NCI-H510A treated with DMSO at 0.1 percent for 48 hours (cell line): ENCODE measurements around the gene SELENOO.
A peak's percentile ranks its signal among the peaks of the same experiment; 100 is the strongest.
"Not testable (repeated sequence)": the region's sequence is repeated elsewhere in the genome, so short reads cannot be mapped to it uniquely, and the experiment has no call there.

ENCODE experiments used
- DNase-seq: peaks from one replicate; lab custom pipeline; 2025; lab: John Stamatoyannopoulos, UW

SELENOO gene

DNA sequence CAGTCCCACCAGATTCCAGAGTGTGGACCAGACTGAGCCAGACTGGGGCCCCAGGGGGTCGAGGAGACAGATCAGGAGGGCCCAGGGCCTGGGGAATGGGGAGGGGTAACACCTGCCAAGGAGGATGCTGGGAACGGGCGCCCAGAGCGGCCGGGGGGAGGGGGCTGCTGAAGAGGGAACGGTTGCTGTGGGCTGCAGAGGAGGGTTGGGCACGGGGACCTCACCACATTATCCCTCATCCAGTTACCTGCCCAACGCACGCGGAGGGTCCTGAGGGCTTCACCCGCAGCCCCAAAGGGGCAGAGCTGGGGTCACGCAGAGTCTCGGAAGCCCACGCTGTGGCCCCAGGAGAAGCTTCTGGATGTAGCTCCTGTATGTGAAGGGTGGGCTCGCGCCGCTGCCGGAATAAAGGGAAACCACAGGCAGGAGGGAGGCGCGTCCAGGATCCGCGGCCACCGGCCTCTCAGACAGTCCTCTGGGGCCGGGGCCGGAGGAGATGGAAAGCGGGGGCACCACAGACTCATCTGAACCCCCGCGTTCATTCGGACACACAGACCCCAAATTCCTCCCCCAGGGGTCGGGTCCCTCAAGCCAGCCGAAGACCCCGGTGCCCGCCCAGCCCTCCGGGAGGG lies 866 bp upstream of the SELENOO start:
- DNase-seq: no peak

DNA sequence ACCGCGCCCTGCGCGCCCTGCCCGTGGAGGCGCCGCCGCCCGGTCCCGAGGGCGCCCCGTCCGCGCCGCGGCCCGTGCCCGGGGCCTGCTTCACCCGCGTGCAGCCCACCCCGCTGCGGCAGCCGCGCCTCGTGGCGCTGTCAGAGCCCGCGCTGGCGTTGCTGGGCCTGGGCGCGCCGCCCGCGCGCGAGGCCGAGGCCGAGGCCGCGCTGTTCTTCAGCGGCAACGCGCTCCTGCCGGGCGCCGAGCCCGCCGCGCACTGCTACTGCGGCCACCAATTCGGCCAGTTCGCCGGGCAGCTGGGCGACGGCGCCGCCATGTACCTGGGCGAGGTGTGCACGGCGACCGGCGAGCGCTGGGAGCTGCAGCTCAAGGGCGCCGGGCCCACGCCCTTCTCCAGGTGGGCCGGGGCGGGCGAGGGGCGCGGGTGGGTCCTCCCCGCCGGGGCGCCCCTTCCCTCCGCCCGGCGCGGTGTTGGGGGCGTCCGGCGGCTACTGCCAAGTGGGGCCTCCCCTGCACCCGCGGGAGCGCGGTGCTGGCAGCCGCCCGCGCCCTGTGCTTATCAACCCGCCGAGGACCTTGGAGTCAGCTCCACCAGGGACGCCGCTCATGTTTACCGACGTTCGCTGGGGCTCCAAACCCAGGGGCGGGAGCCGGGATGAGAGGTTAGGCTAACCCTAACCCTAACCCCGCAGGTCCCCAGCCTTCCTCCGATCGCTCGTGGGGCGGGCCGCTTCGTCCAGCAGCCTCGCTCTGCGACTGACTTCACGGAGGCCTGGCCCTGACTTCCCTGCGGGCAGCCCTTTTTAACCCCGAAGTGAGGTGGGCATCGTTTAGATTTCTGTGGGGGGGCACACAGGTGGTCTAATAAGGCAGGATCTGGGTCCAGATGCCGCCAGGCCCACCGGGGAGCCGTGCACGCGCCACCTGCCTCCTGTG lies 649 bp downstream of the SELENOO start:
- no peak for DNase-seq

DNA sequence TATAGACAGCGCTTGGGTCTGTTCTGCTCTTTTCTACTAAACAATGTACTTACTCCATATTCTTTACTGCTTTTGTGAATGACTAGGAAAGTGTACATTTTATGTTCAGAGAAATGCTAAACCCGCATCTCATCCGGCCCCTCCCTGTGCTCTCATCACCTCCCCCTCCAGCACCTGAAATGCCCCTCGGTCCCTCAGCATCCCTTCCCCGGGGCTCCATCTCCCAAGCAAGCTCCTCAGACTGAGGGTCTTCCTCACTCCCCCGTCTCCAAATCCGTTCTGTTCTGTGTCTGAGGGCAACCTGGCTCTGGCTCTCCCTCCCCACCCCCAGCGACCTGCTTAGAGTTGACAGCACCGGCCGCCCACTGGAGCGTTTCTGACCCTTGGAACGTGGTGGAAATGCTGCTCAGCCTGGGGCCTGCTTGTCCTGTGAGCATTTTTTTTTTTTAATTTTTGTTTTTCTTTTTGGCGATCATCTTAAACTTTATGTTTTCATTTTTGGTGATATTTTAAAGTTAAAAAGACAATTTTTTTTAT lies 1.4 kb downstream of the SELENOO start:
- no peak for DNase-seq

- no peak for DNase-seq
Measured at GRCh38 chr22:50203288-50203687, 2.5 kb downstream of the SELENOO start.

GRCh38 chr22:50204571-50204970 lies 3.8 kb downstream of the SELENOO start:
- no peak for DNase-seq

DNA sequence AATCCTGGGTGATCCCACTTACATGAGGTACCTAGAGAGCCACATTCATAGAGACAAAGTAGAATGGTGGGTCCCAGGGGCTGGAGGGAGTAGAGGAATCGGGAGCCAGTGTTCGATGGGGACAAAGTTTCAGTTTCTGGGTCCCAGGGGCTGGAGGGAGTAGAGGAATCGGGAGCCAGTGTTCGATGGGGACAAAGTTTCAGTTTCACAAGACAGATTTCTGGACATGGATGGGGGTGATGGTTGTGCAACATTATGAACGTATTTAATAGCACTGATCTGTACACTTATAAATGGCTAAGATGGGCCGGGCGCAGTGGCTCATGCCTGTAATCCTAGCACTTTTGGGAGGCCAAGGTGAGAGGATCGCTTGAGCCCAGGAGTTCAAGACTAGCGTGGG lies 4.2 kb downstream of the SELENOO start:
- DNase-seq: not testable (repeated sequence)

GRCh38 chr22:50205781-50206569 lies 5.2 kb downstream of the SELENOO start:
- DNase-seq: no peak

- no peak for DNase-seq
Measured at GRCh38 chr22:50206599-50206998, 5.8 kb downstream of the SELENOO start.

DNA sequence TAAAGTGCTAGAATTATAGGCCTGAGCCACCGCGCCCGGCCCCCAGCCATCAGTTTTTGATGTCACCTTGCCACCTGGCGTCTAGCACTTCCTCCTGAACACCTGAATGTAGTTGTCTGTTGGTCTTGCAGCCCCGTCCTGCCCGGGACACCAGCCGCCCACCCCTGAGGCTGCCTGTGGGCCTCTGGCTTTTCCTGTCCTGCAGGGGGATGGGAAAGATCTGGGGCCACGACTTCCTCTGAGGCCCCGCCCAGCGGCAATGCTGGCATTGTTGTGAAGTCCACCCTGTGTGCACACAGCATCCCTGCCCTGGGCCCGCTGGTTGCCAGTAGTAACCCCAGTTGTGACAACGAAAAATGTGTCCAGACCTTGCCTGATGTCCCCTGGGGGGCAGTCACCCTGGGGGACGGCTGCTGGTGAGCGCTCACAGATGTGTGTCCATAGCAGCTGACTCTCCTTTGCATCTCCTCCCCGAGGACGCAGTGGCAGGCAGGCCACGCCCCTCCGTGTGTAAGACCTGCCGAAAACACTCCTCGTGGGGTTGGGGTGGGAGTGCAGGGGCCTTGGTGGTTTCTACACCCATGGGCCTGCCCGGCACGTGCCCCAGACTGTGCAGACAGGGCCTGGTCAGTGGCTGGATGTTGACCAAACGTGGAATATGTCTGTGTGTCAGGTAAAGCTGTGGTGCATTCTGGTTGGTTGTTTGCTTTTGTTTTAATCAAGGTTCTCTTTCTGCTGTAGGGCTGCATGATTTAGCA lies 6.8 kb downstream of the SELENOO start:
- no peak for DNase-seq

DNA sequence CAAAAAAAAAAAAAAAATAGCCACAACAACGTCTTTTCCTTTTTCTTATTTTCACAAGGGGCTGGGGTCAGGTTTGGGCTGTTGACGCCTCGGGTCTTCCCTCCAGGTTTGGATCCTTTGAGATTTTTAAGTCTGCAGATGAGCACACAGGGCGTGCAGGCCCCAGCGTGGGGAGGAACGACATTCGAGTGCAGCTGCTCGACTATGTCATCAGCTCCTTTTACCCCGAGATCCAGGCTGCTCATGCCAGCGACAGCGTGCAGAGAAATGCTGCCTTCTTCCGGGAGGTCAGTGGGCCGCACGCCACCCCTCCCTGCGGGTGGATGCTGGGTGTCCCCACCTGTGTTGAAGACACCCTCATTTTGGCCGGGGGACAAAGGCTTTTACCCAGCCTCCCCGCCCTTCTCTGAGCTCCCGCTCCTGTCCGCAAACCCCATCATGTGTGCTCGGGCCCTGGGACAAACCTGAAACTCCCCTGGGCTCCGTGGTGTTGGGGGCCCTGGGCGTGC lies 7.7 kb downstream of the SELENOO start:
- DNase-seq: no peak

DNA sequence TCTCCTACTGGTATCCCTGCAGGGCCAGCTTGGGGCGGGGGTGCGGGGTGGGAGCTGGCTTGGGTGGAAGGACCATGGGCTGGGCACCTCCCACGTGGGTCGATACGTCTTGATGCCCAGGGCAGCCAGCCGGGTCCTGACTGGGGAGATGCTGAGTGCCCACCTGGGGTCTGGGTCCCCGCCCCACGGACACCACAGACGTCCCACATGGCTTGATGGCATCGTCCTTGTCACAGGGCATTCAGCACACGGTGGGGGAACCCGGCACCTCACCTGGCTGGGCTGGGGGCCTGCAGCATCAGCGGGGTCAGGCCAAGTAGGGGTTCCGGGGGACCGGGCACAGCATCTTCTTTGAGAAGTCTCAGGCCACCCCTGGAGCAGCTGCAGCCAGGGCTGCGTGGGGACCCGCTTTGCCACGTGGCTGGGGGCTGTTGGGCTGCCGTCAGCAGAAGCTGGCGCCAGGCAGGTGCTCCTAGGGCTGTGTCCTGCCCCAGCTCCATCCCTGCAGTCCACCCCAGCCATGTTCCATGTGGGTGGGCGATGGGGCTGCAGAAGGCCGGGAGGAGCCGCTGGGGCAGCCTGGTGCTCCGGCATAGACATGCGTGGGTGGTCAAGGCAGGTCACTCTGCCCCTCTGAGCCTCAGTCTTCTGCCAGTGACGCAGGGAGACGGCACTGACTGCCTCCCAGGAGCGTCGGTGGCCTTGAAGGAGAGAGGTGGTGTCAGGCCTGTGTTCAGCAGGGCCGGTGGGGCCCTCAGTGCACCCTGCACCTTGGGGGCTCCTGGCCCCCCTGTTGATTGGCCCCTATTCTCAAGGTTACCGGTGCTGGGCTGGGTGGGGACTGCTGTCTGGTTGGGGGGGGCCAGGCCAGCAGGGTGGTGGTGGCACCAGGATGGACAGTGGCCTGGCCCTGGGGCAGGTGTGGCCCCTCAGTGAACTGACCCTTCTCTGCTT lies 8.4 kb downstream of the SELENOO start:
- no peak for DNase-seq

DNA sequence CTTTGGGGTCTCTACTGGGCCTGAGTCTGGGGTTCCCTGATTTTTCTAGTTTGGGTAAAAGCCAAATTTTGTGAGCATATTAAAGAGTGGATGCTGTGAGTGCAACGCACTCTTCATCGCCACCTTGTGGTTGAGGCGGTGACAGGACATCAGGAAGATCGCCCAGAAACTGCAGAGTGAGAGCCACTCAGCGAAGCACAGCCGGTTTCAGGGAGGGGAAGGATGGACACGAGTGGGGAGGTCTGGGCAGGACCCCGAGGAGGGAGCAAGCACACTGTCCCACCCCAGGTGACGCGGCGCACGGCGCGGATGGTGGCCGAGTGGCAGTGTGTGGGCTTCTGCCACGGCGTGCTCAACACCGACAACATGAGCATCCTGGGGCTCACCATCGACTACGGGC lies 9.1 kb downstream of the SELENOO start:
- DNase-seq: peak; percentile 15

DNA sequence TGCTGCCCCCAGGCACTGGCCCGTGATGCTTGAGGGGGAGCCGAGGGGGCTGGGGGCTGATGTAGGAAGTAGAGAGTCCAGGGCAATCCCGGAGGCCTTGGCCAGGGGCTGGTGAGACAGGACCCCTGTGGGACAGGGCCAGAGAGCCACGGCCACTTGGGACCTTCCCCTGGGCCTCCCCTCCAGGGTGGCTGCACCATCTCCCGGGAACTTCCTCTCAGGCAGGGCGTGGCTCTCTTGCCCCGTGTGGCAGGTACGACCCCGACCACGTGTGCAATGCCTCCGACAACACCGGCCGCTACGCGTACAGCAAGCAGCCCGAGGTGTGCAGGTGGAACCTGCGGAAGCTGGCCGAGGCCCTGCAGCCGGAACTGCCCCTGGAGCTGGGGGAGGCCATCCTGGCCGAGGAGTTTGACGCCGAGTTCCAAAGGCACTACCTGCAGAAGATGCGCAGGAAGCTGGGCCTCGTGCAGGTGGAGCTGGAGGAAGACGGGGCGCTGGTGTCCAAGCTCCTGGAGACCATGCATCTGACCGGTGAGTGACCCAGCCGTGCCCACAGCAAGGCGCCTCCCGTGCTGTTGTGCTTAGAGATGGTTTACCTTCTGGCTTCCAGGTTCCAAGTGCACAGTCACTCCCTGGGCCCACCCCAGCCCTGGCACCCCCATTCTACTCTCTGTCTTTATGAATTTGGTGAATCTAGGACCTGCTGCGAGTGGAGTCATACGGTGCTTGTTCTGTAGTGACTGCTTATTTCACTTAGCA lies 9.7 kb downstream of the SELENOO start:
- DNase-seq: no peak

DNA sequence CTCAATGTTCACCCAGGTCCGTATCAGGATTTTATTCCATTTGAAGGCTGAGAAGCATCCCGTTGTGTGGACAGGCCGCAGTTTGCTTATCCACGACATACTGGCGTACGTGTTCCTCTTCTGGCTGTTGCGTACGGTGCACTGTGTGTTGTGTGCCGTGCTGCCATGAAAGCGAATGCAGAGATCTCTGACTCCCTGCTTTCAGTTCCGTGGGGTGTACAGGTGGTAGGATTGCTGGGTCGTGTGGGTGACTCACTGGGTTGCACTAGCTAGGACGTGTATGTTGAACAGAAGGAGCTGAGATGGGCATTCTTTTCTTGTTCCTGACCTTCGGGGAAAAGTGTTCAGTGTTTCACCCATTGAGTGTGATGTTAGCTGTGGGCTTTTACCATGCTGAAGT lies 10.3 kb downstream of the SELENOO start:
- DNase-seq: no peak

GRCh38 chr22:50213263-50213662 lies 12.5 kb downstream of the SELENOO start:
- no peak for DNase-seq

GRCh38 chr22:50215297-50216054 lies 14.7 kb downstream of the SELENOO start:
- DNase-seq: no peak

DNA sequence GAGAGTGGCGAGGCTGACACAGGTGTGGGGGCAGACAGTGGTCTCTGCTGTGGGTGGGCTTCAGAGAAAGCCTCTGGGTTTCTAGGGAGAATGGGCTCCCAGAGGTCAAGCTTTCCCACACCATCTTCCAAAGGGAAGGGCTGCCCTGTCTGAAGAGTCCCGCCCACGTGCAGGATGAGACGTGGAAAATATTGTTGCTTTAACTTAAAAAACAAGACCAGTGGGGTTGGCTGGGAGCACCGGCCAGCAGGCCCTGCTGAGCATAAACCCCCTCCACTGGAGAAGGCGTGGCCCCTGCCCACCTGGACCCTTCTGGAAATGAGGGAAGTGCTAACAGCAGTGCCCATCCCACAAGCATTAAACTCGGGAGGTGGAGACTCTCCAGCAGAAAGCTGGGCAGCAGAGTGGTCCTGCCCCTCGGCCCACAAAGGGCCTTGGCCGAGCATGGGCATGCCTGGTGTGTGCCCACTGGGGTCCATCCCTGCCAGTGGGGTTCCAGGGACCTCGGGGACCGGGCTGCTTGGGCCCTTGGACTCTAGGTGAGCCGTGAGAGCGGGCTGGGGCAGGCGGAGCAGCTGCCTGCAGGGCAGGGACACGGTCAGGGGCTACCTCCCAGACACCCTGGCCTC lies 15.4 kb downstream of the SELENOO start:
- DNase-seq: no peak
